ENCODE measurements around the gene TMED7.

Gene TMED7

DNA sequence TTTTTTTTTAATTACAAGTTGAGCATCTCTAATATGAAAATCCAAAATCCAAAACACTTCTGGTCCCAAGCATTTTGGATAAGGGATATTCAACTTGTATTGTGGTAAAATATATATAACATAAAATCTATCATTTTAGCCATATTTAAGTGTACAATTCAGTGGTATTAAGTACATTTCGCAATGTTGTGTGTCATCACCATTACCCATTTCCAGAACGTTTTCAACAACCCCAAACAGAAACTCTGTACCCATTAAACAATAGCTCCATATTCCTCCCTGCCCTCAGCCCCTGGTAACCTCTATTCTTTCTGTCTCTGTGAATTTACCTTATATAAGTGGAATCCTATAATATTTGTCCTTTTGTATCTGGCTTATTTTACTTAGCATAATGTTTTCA is 48.5 kb downstream of the TMED7 start:
- H3K27ac ChIP-seq (ENCODE audit: insufficient read depth, low read length, poor library complexity, severe bottlenecking): no peak overlapping the region
- H3K9me3 ChIP-seq (ENCODE audit: control insufficient read depth, low read length): no peaks in the 10 kb centered on the region
- H3K4me1 ChIP-seq (ENCODE audit: control insufficient read depth, insufficient read depth, low read length, poor library complexity, severe bottlenecking): no peaks in the 10 kb centered on the region
- no peaks in the 10 kb centered on the region for H3K27me3 ChIP-seq (replicated peaks; ENCODE audit: control insufficient read depth, insufficient read depth, low read length, poor library complexity, severe bottlenecking)
- DNase-seq: no peak
- no peaks in the 10 kb centered on the region for H3K36me3 ChIP-seq (ENCODE audit: control insufficient read depth, insufficient read depth, low read length)
- no peak overlapping the region for H3K4me3 ChIP-seq (ENCODE audit: insufficient read depth, low read depth, low read length, poor library complexity, severe bottlenecking)

DNA sequence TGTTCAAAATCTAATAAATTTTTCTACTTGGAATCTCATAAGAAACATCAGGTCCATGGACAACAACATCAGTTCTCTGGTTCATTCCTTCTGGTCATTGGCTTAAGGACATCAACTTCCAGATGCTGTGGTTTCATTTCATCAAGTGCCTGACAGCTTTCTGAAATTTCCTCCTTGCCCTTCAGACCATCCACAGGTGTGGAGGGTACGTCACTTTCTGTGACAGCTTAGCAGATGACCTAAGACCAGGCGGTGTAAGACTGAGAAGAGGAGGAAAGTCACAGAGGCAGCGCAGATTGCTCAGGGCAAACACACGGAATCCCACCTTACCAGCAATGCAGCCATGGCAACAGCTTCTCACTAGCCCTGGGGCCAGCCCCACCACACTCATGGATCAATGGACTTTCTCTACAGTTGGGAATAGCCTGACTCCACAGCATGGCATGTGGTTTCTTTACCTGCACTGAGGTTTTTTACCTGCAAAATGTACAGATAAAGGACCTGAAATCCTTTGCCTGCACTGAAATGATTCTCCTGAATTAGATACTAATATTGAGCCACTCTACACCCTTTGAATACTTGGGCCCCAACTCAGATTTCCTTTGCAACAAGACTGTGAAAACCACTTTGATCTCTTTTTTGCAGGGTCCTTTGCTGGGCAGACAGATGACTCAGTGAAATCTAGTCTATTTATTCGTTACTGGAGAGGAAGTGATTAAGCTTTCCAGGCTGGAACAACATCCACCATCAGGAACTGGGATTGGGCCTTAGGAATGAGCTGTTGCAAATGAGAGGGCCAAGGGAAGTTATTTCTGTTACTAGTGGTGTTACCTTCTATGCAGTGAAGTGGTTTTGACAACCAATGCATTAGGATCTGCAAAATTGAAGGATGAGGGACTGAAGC is 50.4 kb downstream of the TMED7 start:
- Histone ChIP-seq H3K27ac (ENCODE audit: insufficient read depth, low read length, poor library complexity, severe bottlenecking) (no peak overlapping the region), H3K4me1 (ENCODE audit: control insufficient read depth, insufficient read depth, low read length, poor library complexity, severe bottlenecking) (no peaks in the 10 kb centered on the region), H3K27me3 (replicated peaks; ENCODE audit: control insufficient read depth, insufficient read depth, low read length, poor library complexity, severe bottlenecking) (no peaks in the 10 kb centered on the region), H3K9me3 (ENCODE audit: control insufficient read depth, low read length) (no peaks in the 10 kb centered on the region), H3K36me3 (ENCODE audit: control insufficient read depth, insufficient read depth, low read length) (no peaks in the 10 kb centered on the region), H3K4me3 (ENCODE audit: insufficient read depth, low read depth, low read length, poor library complexity, severe bottlenecking) (no peak overlapping the region)
- DNase-seq: no peak

DNA sequence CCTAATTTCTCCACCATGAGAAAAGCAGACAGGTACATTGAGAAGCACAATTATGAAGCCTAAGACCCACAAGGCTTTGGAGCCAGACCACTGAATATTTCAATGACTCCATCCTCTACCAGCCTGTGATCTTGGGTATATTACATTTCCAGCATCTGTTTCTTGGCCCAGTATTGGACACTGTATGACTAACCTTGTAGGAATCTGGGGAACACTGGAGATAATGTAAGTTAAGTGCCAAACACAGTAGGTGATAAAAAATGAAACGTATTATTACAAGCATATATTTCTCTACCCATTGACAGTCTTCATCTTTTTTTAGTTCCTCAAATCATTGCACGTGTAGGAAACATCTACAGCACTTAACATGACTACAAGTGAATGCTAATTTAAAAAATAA is 52.7 kb downstream of the TMED7 start:
- Histone ChIP-seq H3K27ac (ENCODE audit: insufficient read depth, low read length, poor library complexity, severe bottlenecking) (no peak overlapping the region), H3K36me3 (ENCODE audit: control insufficient read depth, insufficient read depth, low read length) (no peaks in the 10 kb centered on the region), H3K4me1 (ENCODE audit: control insufficient read depth, insufficient read depth, low read length, poor library complexity, severe bottlenecking) (no peaks in the 10 kb centered on the region), H3K9me3 (ENCODE audit: control insufficient read depth, low read length) (no peaks in the 10 kb centered on the region), H3K27me3 (replicated peaks; ENCODE audit: control insufficient read depth, insufficient read depth, low read length, poor library complexity, severe bottlenecking) (no peaks in the 10 kb centered on the region), H3K4me3 (ENCODE audit: insufficient read depth, low read depth, low read length, poor library complexity, severe bottlenecking) (no peak overlapping the region)
- no peak for DNase-seq

DNA sequence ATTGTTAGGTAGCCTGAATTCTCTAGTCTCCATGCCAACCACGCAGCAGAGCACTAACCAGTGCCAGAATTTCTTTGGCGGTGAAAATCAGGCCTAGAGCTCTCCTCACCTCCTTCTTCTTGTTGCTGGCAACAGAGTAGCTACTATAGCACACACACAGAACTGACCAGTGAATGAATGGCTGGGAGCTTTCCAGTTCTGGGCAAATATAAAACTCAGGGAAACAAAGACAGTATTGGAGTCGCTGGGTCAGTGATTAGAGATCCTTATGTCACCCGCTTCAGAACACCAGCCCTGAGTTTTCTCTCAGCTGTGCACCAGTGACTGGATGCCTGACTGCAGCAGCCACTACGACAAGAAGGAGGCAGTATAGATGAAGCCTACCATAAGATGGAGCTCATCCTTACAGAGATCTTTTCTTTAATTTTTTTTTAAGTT is 54.4 kb downstream of the TMED7 start:
- no peaks in the 10 kb centered on the region for H3K9me3 ChIP-seq (ENCODE audit: control insufficient read depth, low read length)
- no peak for DNase-seq
- no peaks in the 10 kb centered on the region for H3K36me3 ChIP-seq (ENCODE audit: control insufficient read depth, insufficient read depth, low read length)
- no peak overlapping the region for H3K27ac ChIP-seq (ENCODE audit: insufficient read depth, low read length, poor library complexity, severe bottlenecking)
- no peaks in the 10 kb centered on the region for H3K4me1 ChIP-seq (ENCODE audit: control insufficient read depth, insufficient read depth, low read length, poor library complexity, severe bottlenecking)
- no peak overlapping the region for H3K4me3 ChIP-seq (ENCODE audit: insufficient read depth, low read depth, low read length, poor library complexity, severe bottlenecking)
- no peaks in the 10 kb centered on the region for H3K27me3 ChIP-seq (replicated peaks; ENCODE audit: control insufficient read depth, insufficient read depth, low read length, poor library complexity, severe bottlenecking)

DNA sequence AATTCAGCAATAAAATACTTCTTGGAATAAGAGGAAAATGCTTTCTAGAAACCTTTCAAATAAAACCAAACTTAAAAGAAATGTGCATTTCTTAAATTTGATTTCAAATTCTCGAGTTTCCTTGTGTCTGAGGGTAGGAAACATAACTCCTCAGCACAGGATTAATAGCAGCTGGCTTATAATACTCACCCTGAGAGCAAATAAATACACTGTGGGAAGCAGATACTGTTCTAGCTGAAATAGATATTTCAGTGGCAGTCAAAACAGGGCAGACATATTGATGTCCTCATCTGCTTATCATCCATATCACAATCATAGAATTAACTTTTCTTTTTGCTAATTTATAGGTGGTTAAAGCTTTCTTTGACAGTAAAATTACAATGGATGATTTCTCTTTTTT is 57.2 kb downstream of the TMED7 start:
- DNase-seq: no peak
- H3K4me1 ChIP-seq (ENCODE audit: control insufficient read depth, insufficient read depth, low read length, poor library complexity, severe bottlenecking): no peaks in the 10 kb centered on the region
- no peak overlapping the region for H3K27ac ChIP-seq (ENCODE audit: insufficient read depth, low read length, poor library complexity, severe bottlenecking)
- no peaks in the 10 kb centered on the region for H3K36me3 ChIP-seq (ENCODE audit: control insufficient read depth, insufficient read depth, low read length)
- no peaks in the 10 kb centered on the region for H3K9me3 ChIP-seq (ENCODE audit: control insufficient read depth, low read length)
- no peak overlapping the region for H3K4me3 ChIP-seq (ENCODE audit: insufficient read depth, low read depth, low read length, poor library complexity, severe bottlenecking)
- H3K27me3 ChIP-seq (replicated peaks; ENCODE audit: control insufficient read depth, insufficient read depth, low read length, poor library complexity, severe bottlenecking): no peaks in the 10 kb centered on the region

DNA sequence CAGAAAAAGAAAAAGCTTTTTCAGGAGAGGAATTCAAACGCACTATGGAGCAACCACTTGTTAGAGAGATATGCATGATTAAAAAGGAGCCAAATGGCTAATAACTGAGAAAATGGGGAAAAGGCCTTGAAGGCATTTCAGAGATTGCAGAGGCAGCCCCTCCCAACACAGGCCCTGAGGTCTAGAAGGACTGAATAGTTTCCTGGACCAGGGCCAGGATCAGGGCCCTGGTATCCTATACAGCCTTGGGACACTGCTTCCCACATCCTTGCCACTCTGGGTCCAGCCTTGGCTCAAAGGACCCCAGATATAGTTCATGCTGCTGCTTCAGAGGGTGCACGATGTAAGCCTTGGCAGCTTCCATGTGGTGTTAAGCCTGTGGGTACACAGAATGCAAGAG is 60.6 kb downstream of the TMED7 start:
- no peak overlapping the region for H3K27ac ChIP-seq (ENCODE audit: insufficient read depth, low read length, poor library complexity, severe bottlenecking)
- no peak overlapping the region for H3K4me3 ChIP-seq (ENCODE audit: insufficient read depth, low read depth, low read length, poor library complexity, severe bottlenecking)
- no peaks in the 10 kb centered on the region for H3K4me1 ChIP-seq (ENCODE audit: control insufficient read depth, insufficient read depth, low read length, poor library complexity, severe bottlenecking)
- H3K9me3 ChIP-seq (ENCODE audit: control insufficient read depth, low read length): no peaks in the 10 kb centered on the region
- H3K27me3 ChIP-seq (replicated peaks; ENCODE audit: control insufficient read depth, insufficient read depth, low read length, poor library complexity, severe bottlenecking): no peaks in the 10 kb centered on the region
- H3K36me3 ChIP-seq (ENCODE audit: control insufficient read depth, insufficient read depth, low read length): no peaks in the 10 kb centered on the region
- no peak for DNase-seq
